ENCODE results near the gene SEPHS2. TPM values are rescaled to one million over a fixed set of nuclear protein-coding genes. Genes with fewer than 3 reads are reported as not detected.

Gene SEPHS2
- total RNA-seq, 1 experiment from 2014 or later: 8.4 TPM

- Histone ChIP-seq H3K9me2 (replicated peaks; ENCODE audit: low read length) (no peaks in the 10 kb centered on the region), H3K4me3 (ENCODE audit: low read length) (no peak overlapping the region; the same call in 1 of the 2 replicates), H4K20me1 (ENCODE audit: low read length) (no peaks in the 10 kb centered on the region), H3K36me3 (ENCODE audit: low read depth, low read length) (no peaks in the 10 kb centered on the region), H3K27ac (ENCODE audit: low read length) (no peak overlapping the region), H3K27me3 (ENCODE audit: low read length) (no peaks in the 10 kb centered on the region), H3K9me3 (ENCODE audit: low read length) (no peaks in the 10 kb centered on the region), H3K9ac (ENCODE audit: low read length) (no peak overlapping the region), H3F3A (ENCODE audit: low read length, unreplicated experiment) (no peaks in the 10 kb centered on the region), H2AFZ (ENCODE audit: low read length) (no peak overlapping the region), H3K4me1 (ENCODE audit: insufficient read depth, low read length) (peaks cover 13% of the 10 kb centered on the region), H3K4me2 (ENCODE audit: low read length) (peak overlapping the region; percentile 51), H3K79me2 (ENCODE audit: low read length) (0 out of 2 replicates have a peak, but pooled peaks cover 6% of the 10 kb centered on the region)
- intact Hi-C loops (cut with micrococcal nuclease): loop anchor here (5.0 kb wide), 1 partner anchor 42 kb away; no protein-coding TSS in a partner anchor
- ATAC-seq (peak; percentile 66), DNase-seq (peak; percentile 85)
- ChIA-PET POLR2A (ENCODE audit: unreplicated experiment) (interaction anchor here (0.6 kb wide), 1 partner anchor 56 kb away, joined by 19 read pairs; no protein-coding TSS in a partner anchor), CTCF (interaction anchor here (0.6 to 1.1 kb wide), 6 partner anchors 8 to 68 kb away, joined by 3 to 8 read pairs (median 6); partner anchors contain the start of genes DCTPP1, TBC1D10B and ZNF48)
- BruUV-seq (replicated peaks): no TSS peak
- TF ChIP-seq EZH2 (IDR thresholded peaks at IDR 0.05; ENCODE audit: low read length, unreplicated experiment) (no peak), CTCF (conservative IDR thresholded peaks at IDR 0.05; ENCODE audit: low read depth, low read length) (peak; percentile 80)
These were observed 36.3 kb downstream of the SEPHS2 start for GRCh38 chr16:30409125-30410060.

GRCh38 chr16:30407804-30408534, 37.7 kb downstream of the SEPHS2 start:
- ATAC-seq (no peak), DNase-seq (no peak)
- H3K27ac ChIP-seq (ENCODE audit: low read length): 0 out of 2 replicates have a peak overlapping the region, but pooled peaks have one; percentile 25
- POLR2A ChIA-PET (ENCODE audit: unreplicated experiment): interaction anchor here (0.6 kb wide), 1 partner anchor 22 kb away, joined by 5 read pairs; the partner anchor contains the start of gene DCTPP1
- peak overlapping the region; percentile 68 for H3K9ac ChIP-seq (ENCODE audit: low read length)
- peaks cover 13% of the 10 kb centered on the region for H3K4me1 ChIP-seq (ENCODE audit: insufficient read depth, low read length)
- H3K36me3 ChIP-seq (ENCODE audit: low read depth, low read length): no peaks in the 10 kb centered on the region
- TSS peak; percentile 47 for BruUV-seq (replicated peaks)
- TF ChIP-seq EZH2phosphoT487 (IDR thresholded peaks at IDR 0.05; ENCODE audit: borderline replicate concordance, low read length) (no peak), EZH2 (IDR thresholded peaks at IDR 0.05; ENCODE audit: low read length, unreplicated experiment) (no peak), CTCF (conservative IDR thresholded peaks at IDR 0.05; ENCODE audit: low read depth, low read length) (no peak)
- no peaks in the 10 kb centered on the region for H3F3A ChIP-seq (ENCODE audit: low read length, unreplicated experiment)
- no peaks in the 10 kb centered on the region for H4K20me1 ChIP-seq (ENCODE audit: low read length)
- CTCF ChIA-PET: interaction anchor here (0.5 to 1.1 kb wide), 2 partner anchors 22 to 66 kb away, joined by 3 to 4 read pairs; partner anchors contain the start of gene DCTPP1
- H2AFZ ChIP-seq (ENCODE audit: low read length): peak overlapping the region; percentile 80; the same call in 1 of the 2 replicates
- no peaks in the 10 kb centered on the region for H3K27me3 ChIP-seq (ENCODE audit: low read length)
- intact Hi-C loops (cut with micrococcal nuclease): loop anchor here (5.0 kb wide), 1 partner anchor 41 kb away; no protein-coding TSS in a partner anchor
- H3K4me3 ChIP-seq (ENCODE audit: low read length): peak overlapping the region; percentile 81
- 0 out of 2 replicates have a peak, but pooled peaks cover 6% of the 10 kb centered on the region for H3K79me2 ChIP-seq (ENCODE audit: low read length)
- H3K9me3 ChIP-seq (ENCODE audit: low read length): no peaks in the 10 kb centered on the region
- no peaks in the 10 kb centered on the region for H3K9me2 ChIP-seq (replicated peaks; ENCODE audit: low read length)
- H3K4me2 ChIP-seq (ENCODE audit: low read length): peak overlapping the region; percentile 94
